ENCODE results near the gene EFCAB11.

The EFCAB11 gene

GRCh38 chr14:89781046-89781445, 173.5 kb downstream of the EFCAB11 start:
- TF ChIP-seq CTCF (IDR thresholded peaks at IDR 0.05; ENCODE audit: insufficient read depth, low read length), result no peak
- TF ChIP-seq GABPA (IDR thresholded peaks at IDR 0.05; ENCODE audit: low read depth), result no peak
- no peak for TF ChIP-seq REST (IDR thresholded peaks at IDR 0.05; ENCODE audit: insufficient replicate concordance, low read depth)
- no peak for TF ChIP-seq SPI1 (IDR thresholded peaks at IDR 0.05; ENCODE audit: borderline replicate concordance, low read depth)
- TF ChIP-seq POLR2AphosphoS5 (IDR thresholded peaks at IDR 0.05; ENCODE audit: low read depth), result no peak
- no peak overlapping the region for H3K27ac ChIP-seq (replicated peaks)

GRCh38 chr14:89779707-89780106, 174.8 kb downstream of the EFCAB11 start:
- no peak for DNase-seq (ENCODE audit: low read depth in 1 of 2, low spot score in 1 of 2)
- Histone ChIP-seq H3K4me3 (replicated peaks; ENCODE audit: insufficient read depth, low read length) (no peak overlapping the region), H3K27me3 (ENCODE audit: insufficient read depth, poor library complexity, severe bottlenecking) (no peaks in the 10 kb centered on the region), H3K27ac (replicated peaks) (no peak overlapping the region)
- TF ChIP-seq GABPA (IDR thresholded peaks at IDR 0.05; ENCODE audit: low read depth) (no peak), CTCF (IDR thresholded peaks at IDR 0.05; ENCODE audit: insufficient read depth, low read length) (no peak), POLR2AphosphoS5 (IDR thresholded peaks at IDR 0.05; ENCODE audit: low read depth) (no peak), REST (IDR thresholded peaks at IDR 0.05; ENCODE audit: insufficient replicate concordance, low read depth) (no peak), SPI1 (IDR thresholded peaks at IDR 0.05; ENCODE audit: borderline replicate concordance, low read depth) (no peak)

More at GRCh38 chr14:89781046-89781445, 173.5 kb downstream of the EFCAB11 start:
- DNase-seq (ENCODE audit: low read depth in 1 of 2, low spot score in 1 of 2), result no peak
- Histone ChIP-seq H3K4me3 (replicated peaks; ENCODE audit: insufficient read depth, low read length) (no peak overlapping the region), H3K27me3 (ENCODE audit: insufficient read depth, poor library complexity, severe bottlenecking) (no peaks in the 10 kb centered on the region)

- TF ChIP-seq POLR2AphosphoS5 (IDR thresholded peaks at IDR 0.05; ENCODE audit: low read depth) (no peak), GABPA (IDR thresholded peaks at IDR 0.05; ENCODE audit: low read depth) (no peak), CTCF (IDR thresholded peaks at IDR 0.05; ENCODE audit: insufficient read depth, low read length) (no peak), SPI1 (IDR thresholded peaks at IDR 0.05; ENCODE audit: borderline replicate concordance, low read depth) (no peak), REST (IDR thresholded peaks at IDR 0.05; ENCODE audit: insufficient replicate concordance, low read depth) (no peak)
- H3K27ac ChIP-seq (replicated peaks), result no peak overlapping the region
Observed at GRCh38 chr14:89775946-89776345, 178.6 kb downstream of the EFCAB11 start.

More at GRCh38 chr14:89775946-89776345, 178.6 kb downstream of the EFCAB11 start:
- Histone ChIP-seq H3K4me3 (replicated peaks; ENCODE audit: insufficient read depth, low read length) (no peak overlapping the region), H3K27me3 (ENCODE audit: insufficient read depth, poor library complexity, severe bottlenecking) (no peaks in the 10 kb centered on the region)
- DNase-seq (ENCODE audit: low read depth in 1 of 2, low spot score in 1 of 2), result no peak
